GM18907 (cell line): ENCODE data around the gene OR2AT4.
"Not testable (repeated sequence)": the region's sequence is repeated elsewhere in the genome, so short reads cannot be mapped to it uniquely, and the experiment has no call there.

ENCODE experiments used
- ATAC-seq: cut with Tn5 transposase; IDR thresholded peaks from one replicate; pipeline ENCODE4 v1.9.1; 2021; ENCODE audit warnings: mild to moderate bottlenecking, moderate library complexity; ENCODE audit not compliant: unreplicated experiment

The OR2AT4 gene

DNA sequence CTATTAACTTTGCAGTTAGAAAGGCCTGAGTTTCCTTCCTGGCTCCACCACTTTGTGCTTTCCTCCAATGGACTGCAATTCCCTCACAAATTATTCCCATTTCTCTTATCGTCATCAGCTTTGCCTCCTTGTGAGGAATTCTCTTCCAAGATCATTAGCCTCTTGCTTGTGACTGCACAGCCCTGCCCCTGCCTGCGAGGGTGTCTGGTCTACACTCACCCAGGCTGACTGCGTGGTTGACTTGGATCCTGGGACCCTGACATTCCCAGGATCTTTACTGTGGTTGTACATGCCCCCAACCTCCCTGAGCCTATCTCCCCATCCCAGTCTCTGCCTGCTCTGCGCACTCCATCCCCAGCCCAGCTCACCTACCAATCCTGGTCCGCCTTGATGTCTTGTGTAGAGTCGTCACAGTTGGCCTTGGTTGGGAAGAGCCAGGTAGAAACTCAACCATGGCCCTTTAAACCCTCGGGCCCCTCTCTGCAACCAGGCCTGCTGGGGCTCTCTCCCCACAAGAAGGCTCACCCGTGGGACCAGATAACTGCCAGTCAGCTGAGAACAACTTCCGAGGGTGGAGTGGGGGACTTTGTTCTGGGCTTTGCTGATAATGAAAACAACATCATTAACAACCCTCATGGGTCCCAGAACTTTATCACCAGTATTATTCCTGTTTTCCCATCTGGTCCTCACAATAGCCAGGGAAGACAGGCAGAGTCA, at the start of gene OR2AT4:
OR2AT4 (minus strand) TSS at position 421 of the 717 bp plus-strand sequence.
- no peak for ATAC-seq

GRCh38 chr11:75145972-75146519, 49.4 kb upstream of the OR2AT4 start:
- no peak for ATAC-seq

DNA sequence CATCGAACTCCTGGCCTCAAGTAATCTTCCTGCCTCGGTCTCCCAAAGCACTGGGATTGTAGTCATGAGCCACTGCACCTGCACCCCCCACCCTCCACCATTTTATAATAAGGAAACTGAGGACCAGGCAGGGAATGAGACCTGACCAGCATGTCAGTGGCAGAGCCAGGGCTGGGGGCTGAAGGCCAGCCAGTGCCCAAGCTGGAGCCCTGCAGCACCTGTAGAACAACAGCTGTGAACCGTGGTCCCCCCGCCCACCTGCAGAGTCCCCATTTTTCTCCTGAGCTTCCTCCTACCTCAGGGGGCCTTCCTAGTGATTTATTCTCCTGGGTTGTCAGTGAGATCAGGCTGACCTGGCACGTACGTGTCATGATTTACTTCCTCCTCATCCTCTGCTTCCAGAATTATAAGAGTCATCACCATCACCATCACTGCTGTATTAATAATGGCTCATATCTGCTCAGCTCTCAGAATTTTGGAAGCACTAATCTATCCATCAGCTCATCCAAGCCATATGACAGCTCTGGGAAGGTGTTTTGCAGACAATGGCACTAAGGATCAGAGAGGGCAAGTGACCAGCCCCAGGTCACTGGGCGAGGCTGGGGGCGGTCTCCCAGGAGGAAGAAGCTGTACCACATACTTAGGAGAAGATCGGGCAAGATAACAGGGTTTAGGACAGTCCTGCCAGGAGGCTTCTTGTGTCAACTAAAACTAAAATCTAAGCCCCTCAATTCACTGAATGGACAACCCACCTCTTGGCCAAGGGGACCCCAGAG, 48.7 kb upstream of the OR2AT4 start:
- no peak for ATAC-seq

- no peak for ATAC-seq
Measured at GRCh38 chr11:75144716-75145014, 48.0 kb upstream of the OR2AT4 start.

GRCh38 chr11:75143420-75143731, 46.7 kb upstream of the OR2AT4 start:
- ATAC-seq = no peak

- ATAC-seq = peak; percentile 75
Measured at GRCh38 chr11:75142714-75143419, 46.2 kb upstream of the OR2AT4 start.

- no peak for ATAC-seq
Measured at GRCh38 chr11:75141166-75141565, 44.5 kb upstream of the OR2AT4 start.

DNA sequence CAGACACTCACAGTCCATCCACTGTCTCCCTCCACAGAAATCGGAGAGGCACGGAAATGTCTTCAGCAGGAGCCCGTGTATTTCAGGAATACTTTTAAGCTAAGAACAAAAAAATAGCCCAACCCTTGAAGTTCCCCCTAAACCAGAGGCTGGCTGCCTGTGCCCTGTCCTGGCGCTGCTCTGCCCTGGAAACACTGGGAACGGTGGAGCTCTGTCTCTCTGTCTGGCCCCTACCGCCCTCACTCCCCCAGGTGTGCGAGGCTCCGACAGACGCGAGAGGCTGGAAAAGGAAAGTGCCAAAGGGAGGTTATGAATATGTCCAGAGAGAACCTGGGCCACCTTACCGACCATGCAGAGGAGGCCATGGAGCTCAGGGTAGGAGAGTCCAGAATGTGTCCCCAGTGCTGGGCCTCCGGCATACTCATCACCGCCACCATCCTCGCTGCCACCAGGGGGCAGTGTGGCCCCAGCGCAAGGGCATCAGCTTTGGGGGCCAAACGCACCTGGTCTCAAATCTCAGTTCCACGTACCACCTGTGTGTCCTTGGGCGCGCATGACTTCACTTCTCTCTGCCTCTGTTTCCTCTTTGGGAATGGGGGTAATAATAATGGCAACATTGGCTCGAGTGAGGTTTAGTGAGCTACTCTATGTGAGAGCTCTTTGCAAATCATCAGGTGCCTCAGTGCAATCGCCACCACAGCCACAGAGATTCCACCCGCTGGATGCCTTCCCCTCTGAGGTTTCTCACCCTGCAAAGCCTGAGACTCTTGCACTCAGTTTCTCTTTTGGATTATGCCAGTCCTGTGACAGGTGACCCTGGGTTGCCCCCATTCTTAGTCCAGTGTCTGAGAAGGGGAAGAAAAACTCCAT, 43.8 kb upstream of the OR2AT4 start:
- no peak for ATAC-seq

DNA sequence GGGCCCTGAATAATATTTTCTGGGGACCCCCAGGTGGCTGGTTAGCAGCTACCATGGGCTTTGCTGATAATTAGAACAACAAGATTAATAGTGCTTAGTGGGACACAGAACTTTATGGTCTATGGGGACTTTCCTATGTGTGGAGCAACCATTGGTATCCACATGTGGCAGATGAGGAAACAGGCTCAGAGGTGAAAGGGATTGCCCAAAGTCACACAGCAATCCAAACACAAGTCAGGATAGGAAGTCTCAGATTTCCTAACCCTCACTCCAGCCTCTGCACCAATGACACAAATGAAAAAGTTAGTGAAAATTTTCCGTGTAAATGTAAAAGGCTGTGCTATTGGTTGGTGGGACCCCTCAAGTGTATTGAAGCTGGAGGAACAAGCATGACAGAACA, 39.0 kb upstream of the OR2AT4 start:
- ATAC-seq = no peak

- no peak for ATAC-seq
Measured at GRCh38 chr11:75135021-75135650, 38.5 kb upstream of the OR2AT4 start.

GRCh38 chr11:75133976-75134375, 37.3 kb upstream of the OR2AT4 start:
- no peak for ATAC-seq

DNA sequence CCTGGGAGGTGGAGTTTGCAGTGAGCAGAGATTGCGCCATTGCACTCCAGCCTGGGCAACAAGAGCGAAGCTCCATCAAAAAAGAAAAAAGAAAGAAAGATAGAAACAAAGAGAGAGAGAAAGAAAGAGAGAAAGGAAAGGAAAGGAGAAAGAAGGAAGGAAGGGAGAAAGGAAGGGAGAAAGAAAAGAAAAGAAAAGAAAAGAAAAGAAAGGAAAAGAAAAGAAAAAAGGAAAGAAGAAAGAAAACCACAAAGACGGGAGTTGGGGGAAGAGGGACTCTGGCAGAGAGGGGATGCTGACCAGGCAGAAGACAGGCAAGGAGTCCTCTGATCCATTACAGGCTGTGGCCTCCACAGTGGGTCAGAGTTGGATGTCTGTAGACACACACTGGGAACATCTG, 35.4 kb upstream of the OR2AT4 start:
- ATAC-seq = no peak

- ATAC-seq = no peak
Measured at GRCh38 chr11:75126564-75126963, 29.9 kb upstream of the OR2AT4 start.

DNA sequence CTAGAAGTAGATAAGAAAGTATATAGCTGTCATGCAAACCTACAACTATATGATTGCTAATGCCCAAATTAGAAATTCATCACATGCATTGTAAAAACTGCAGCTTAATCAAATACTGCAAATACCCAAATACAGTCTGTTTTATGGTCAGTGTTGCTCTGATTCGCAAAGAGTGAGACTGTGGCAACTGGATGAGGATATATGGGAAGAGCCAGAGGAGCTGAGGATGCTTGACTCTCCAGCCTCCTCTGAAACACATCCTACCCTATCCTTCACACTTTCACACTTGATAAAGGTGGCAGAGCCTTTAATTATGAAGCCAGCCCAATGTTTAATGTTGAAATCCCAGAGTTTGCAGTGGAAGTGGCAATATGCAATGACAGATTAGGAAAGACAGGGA, 21.9 kb upstream of the OR2AT4 start:
- ATAC-seq = no peak

DNA sequence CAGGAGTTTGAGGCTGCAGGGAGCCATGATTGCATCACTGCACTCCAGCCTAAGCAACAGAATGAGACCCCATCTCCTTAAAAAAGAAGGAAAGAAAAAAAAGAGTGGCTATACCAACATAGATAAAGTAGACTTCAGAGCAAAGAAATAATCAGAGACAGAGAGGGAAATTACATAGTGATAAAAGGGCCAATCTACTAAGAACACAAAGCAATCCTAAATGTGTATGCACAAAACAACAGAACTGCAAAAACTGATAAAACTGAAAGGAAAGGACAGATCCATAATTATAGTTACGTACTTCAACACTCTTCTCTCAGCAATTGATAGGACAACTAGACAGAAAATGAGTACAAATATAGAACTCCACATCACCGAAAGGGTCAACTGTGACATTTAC, 17.8 kb upstream of the OR2AT4 start:
- ATAC-seq = no peak

DNA sequence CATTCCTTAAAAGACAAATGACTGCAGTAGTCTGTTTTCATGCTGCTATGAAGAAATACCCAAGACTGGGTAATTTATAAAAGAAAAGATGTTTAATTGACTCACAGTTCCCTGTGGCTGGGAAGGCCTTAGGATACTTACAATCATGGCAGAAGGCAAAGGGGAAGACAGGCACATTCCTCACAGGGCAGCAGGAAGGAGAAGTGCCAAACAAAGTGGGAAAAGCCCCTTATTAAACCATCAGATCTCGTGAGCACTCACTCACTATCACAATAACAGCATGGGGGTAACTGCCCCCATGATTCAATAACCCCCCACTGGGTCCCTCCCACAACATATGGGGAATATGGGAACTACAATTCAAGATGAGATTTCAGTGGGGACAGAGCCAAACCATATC, 16.4 kb upstream of the OR2AT4 start:
- no peak for ATAC-seq

- no peak for ATAC-seq
Measured at GRCh38 chr11:75112200-75112599, 15.5 kb upstream of the OR2AT4 start.

- no peak for ATAC-seq
Measured at GRCh38 chr11:75107187-75107586, 10.5 kb upstream of the OR2AT4 start.

- ATAC-seq = not testable (repeated sequence)
Measured at GRCh38 chr11:75105967-75106681, 9.4 kb upstream of the OR2AT4 start.

DNA sequence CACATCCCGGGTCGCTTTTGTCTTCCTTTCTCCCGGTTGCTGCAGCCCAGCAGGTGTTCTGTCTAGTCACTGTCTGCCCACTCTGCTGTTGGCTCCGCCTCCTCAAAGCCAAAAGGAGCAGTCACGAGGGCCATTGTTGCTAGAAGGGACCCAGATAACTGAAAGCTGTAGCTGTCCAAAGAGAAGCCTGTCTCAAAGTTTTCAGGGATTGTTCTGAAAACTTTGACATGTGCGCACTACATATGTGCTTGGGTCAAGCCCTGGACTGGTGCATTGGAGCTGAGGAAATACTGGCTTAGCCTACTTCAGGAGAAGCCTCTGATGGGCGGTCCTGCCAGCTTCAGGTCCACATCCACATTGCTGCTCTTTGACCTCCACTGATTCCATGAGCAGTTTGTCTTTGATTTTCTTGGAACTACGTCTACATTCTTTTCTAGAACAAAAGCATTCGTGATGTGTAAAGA, 8.8 kb upstream of the OR2AT4 start:
- no peak for ATAC-seq
